Measurements from ENCODE around the gene CPSF7.

The CPSF7 gene

GRCh38 chr11:61429691-61430582 is at the start of gene CPSF7, which contains the start of gene SDHAF2:
TSS of gene CPSF7 (minus strand) at chr11:61429975. CDS start at chr11:61429235, 740 bp downstream.
TSS of gene SDHAF2 (plus strand) at chr11:61430124. CDS start at chr11:61430147, 23 bp downstream.
- H4K20me1 ChIP-seq (ENCODE audit: low read depth, low read length), result peaks cover 17% of the 10 kb centered on the region
- peak within 1 kb of the TSS; percentile 75 for H3K4me3 ChIP-seq (ENCODE audit: insufficient read depth, low read length, poor library complexity, severe bottlenecking)
- H3K27ac ChIP-seq (ENCODE audit: low read depth, low read length), result peak within 1 kb of the TSS; percentile 76
- H3K36me3 ChIP-seq (ENCODE audit: low read length), result peaks cover 35% of the 10 kb centered on the region
- TF ChIP-seq CTCF (IDR thresholded peaks at IDR 0.05; ENCODE audit: insufficient read depth, low read length, poor library complexity, severe bottlenecking) (no peak), EZH2phosphoT487 (conservative IDR thresholded peaks at IDR 0.05; ENCODE audit: low read length) (no peak)
- H3K79me2 ChIP-seq (ENCODE audit: insufficient read depth, low read length), result peaks cover 94% of the 10 kb centered on the region
- peak within 1 kb of the TSS; percentile 39 for H2AFZ ChIP-seq (ENCODE audit: low read depth, low read length, severe bottlenecking)
- H3F3A ChIP-seq (ENCODE audit: insufficient read depth), result peaks cover 11% of the 10 kb centered on the region; the same call in 1 of the 2 replicates
- no peaks in the 10 kb centered on the region for H3K9me3 ChIP-seq (ENCODE audit: insufficient read depth, low read length)
- no peaks in the 10 kb centered on the region for H3K9me2 ChIP-seq (replicated peaks; ENCODE audit: insufficient read depth, low read length)
- peak within 1 kb of the TSS; percentile 87 for H3K9ac ChIP-seq (ENCODE audit: low read length)
- H3K27me3 ChIP-seq (ENCODE audit: low read length), result no peaks in the 10 kb centered on the region
- H3K4me2 ChIP-seq (ENCODE audit: low read depth, low read length, poor library complexity, severe bottlenecking), result peak within 1 kb of the TSS; percentile 99

GRCh38 chr11:61477727-61478148 is 48.0 kb upstream of the CPSF7 start:
- no peaks in the 10 kb centered on the region for H3K27me3 ChIP-seq (ENCODE audit: low read length)
- no peak overlapping the region for H3K27ac ChIP-seq (ENCODE audit: low read depth, low read length)
- H3F3A ChIP-seq (ENCODE audit: insufficient read depth), result no peaks in the 10 kb centered on the region
- H3K36me3 ChIP-seq (ENCODE audit: low read length), result no peaks in the 10 kb centered on the region
- TF ChIP-seq EZH2phosphoT487 (conservative IDR thresholded peaks at IDR 0.05; ENCODE audit: low read length) (no peak), CTCF (IDR thresholded peaks at IDR 0.05; ENCODE audit: insufficient read depth, low read length, poor library complexity, severe bottlenecking) (peak; percentile 89)
- no peaks in the 10 kb centered on the region for H3K9me3 ChIP-seq (ENCODE audit: insufficient read depth, low read length)
- H3K4me2 ChIP-seq (ENCODE audit: low read depth, low read length, poor library complexity, severe bottlenecking), result no peak overlapping the region
- H4K20me1 ChIP-seq (ENCODE audit: low read depth, low read length), result no peaks in the 10 kb centered on the region
- no peak overlapping the region for H3K4me3 ChIP-seq (ENCODE audit: insufficient read depth, low read length, poor library complexity, severe bottlenecking)
- H3K79me2 ChIP-seq (ENCODE audit: insufficient read depth, low read length), result no peaks in the 10 kb centered on the region
- H3K9ac ChIP-seq (ENCODE audit: low read length), result no peak overlapping the region
- no peaks in the 10 kb centered on the region for H3K9me2 ChIP-seq (replicated peaks; ENCODE audit: insufficient read depth, low read length)
- no peak overlapping the region for H2AFZ ChIP-seq (ENCODE audit: low read depth, low read length, severe bottlenecking)

GRCh38 chr11:61477126-61477525 is 47.4 kb upstream of the CPSF7 start:
- H3K4me2 ChIP-seq (ENCODE audit: low read depth, low read length, poor library complexity, severe bottlenecking), result no peak overlapping the region
- H3K27me3 ChIP-seq (ENCODE audit: low read length), result no peaks in the 10 kb centered on the region
- no peak overlapping the region for H3K27ac ChIP-seq (ENCODE audit: low read depth, low read length)
- no peak overlapping the region for H3K4me3 ChIP-seq (ENCODE audit: insufficient read depth, low read length, poor library complexity, severe bottlenecking)
- no peaks in the 10 kb centered on the region for H3K9me2 ChIP-seq (replicated peaks; ENCODE audit: insufficient read depth, low read length)
- no peak overlapping the region for H2AFZ ChIP-seq (ENCODE audit: low read depth, low read length, severe bottlenecking)
- H3K9ac ChIP-seq (ENCODE audit: low read length), result no peak overlapping the region
- no peaks in the 10 kb centered on the region for H3K9me3 ChIP-seq (ENCODE audit: insufficient read depth, low read length)
- TF ChIP-seq CTCF (IDR thresholded peaks at IDR 0.05; ENCODE audit: insufficient read depth, low read length, poor library complexity, severe bottlenecking), result no peak
- no peak for TF ChIP-seq EZH2phosphoT487 (conservative IDR thresholded peaks at IDR 0.05; ENCODE audit: low read length)
- no peaks in the 10 kb centered on the region for H3F3A ChIP-seq (ENCODE audit: insufficient read depth)
- no peaks in the 10 kb centered on the region for H3K79me2 ChIP-seq (ENCODE audit: insufficient read depth, low read length)
- H3K36me3 ChIP-seq (ENCODE audit: low read length), result no peaks in the 10 kb centered on the region
- no peaks in the 10 kb centered on the region for H4K20me1 ChIP-seq (ENCODE audit: low read depth, low read length)
